LNCAP (cell line): ENCODE data around the gene FRMD4A.

Experiments used
- TF ChIP-seq, protein P1 (sequence below): fragments of 450-650 bp; IDR thresholded peaks from 2 replicates; pipeline ENCODE4 v1.5.1; 2017; ENCODE audit warnings: mild to moderate bottlenecking

The FRMD4A gene

DNA sequence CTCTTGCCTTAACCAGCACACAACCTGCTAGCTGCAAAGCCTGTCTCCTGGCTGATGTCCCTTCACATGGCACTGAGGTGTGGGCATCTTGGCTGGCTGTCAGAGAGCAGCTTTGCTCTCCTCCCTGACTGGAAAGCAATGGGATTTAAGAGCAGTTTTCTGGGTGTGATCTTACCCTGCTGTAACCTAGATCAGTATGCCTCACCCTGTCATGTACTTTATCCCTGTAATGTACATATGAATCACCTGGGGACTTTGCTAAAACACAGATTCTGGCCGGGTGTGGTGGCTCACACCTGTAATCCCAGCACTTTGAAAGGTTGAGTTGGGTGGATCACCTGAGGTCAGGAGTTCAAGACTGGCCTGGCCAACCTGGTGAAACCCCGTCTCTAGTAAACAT lies 209.9 kb downstream of the FRMD4A start:
- TF ChIP-seq, protein P1, sequence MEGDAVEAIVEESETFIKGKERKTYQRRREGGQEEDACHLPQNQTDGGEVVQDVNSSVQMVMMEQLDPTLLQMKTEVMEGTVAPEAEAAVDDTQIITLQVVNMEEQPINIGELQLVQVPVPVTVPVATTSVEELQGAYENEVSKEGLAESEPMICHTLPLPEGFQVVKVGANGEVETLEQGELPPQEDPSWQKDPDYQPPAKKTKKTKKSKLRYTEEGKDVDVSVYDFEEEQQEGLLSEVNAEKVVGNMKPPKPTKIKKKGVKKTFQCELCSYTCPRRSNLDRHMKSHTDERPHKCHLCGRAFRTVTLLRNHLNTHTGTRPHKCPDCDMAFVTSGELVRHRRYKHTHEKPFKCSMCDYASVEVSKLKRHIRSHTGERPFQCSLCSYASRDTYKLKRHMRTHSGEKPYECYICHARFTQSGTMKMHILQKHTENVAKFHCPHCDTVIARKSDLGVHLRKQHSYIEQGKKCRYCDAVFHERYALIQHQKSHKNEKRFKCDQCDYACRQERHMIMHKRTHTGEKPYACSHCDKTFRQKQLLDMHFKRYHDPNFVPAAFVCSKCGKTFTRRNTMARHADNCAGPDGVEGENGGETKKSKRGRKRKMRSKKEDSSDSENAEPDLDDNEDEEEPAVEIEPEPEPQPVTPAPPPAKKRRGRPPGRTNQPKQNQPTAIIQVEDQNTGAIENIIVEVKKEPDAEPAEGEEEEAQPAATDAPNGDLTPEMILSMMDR: no peak

DNA sequence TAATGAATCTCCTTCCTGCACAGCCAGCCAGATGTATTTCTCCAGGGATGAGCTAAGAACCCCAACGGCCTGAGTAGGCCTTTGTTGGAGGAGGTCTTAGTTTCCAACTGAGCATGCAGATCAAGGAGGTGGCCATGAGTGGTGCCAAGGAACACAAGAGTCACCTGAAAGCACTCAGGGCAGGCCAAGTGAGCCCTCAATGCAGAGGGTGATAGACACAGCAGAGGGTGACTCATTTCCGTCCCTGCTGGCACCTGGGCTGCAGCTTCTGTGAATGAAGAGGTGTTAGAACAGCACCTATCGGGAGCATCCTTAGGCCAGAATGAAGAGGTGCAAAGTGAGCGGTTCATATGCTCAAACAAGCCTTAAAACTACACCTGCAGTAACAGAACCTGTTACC lies 211.8 kb downstream of the FRMD4A start:
- TF ChIP-seq, protein P1: no peak

DNA sequence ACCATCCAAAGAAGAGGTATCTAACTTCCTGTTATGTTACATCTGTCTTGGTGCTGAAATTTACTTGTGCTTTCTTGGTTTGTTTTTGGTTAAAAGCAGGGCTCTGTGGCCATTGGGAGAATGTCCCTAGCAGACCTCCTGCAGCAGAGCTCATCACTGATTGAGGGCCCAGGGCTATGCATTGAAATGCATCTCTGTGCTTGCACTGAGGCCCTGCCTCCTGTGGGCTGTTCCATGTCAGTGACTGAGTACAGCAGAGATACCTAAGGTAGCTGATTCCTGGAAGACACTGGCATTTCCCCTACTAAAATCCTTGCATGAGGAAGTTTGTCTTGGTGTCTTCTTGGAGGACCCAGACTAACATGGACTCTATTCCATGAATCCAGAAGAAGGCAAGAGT lies 213.9 kb downstream of the FRMD4A start:
- TF ChIP-seq, protein P1: no peak

DNA sequence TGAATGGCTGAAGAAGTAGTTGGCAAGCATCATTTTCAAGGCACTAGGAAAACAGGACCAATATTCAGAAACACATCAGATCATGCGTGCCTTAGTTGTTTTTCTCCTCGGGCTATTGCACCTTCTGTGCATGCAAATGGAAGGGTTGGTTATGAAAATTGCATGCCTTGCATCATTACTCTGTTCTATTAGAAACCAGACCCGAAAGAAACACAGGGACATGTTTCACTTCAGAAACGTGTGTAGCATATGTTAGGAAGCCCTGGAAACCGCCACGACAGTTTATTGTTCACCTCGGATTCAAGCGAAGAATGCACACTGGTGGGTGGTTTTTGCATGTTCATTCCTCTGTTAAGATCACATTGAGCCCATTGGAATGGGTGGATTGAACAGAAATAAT lies 214.7 kb downstream of the FRMD4A start:
- TF ChIP-seq, protein P1: no peak

DNA sequence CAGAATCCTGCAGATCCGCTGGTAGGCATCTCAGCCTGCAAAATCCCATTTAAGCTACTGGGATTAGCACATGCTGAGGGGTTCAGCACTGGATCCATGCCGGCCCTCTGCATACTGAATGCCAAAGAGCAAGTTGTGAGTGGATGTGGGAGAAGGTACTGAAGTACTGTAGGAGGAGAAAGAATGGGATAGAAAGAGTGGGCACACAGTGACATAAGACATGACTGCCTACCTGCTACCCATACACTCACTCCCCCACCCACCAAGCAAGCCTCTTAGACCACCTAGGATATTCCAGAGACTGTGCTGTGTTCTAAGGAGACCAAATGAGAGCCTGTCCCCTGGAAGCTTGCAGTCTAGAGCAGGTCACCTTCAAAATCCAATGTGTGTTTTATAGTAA lies 215.9 kb downstream of the FRMD4A start:
- TF ChIP-seq, protein P1: no peak

DNA sequence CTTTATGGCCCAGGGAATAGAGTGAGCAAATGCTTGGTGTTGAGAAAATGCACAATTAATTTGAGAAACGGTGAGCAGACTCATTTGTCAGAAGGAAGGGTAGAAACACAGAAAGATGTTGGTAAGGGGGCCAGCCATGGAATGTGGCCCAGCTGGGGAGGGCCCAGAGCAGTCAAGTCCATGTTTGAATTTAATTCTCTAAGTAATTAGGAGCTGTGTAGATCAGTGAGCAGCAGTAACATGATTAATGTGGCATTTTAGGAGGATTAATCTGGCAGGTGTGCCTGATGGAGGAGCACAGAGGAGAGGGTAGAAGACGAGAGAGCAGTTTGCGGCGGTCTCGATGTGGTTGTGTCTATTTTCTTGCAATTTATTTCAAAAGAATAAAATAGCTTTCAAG lies 218.7 kb downstream of the FRMD4A start:
- TF ChIP-seq, protein P1: no peak

DNA sequence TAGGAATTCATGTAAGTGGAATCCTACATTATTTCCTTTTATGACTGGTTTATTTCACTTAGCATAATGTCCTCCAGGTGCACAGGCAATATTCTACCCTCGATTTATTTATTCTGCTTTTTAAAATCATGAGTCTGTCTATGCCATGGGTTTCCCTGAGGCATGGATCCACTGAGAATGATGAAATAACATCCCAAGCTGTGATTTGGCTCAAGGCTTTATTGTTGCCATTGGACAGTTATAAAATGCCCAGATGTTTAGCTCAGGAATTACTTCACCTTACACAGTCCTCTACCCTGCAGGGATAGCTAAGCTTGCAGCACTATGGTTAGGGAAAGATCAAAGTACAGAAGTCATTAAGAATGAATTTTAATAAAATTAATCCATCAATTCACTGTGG lies 219.5 kb downstream of the FRMD4A start:
- TF ChIP-seq, protein P1: no peak

DNA sequence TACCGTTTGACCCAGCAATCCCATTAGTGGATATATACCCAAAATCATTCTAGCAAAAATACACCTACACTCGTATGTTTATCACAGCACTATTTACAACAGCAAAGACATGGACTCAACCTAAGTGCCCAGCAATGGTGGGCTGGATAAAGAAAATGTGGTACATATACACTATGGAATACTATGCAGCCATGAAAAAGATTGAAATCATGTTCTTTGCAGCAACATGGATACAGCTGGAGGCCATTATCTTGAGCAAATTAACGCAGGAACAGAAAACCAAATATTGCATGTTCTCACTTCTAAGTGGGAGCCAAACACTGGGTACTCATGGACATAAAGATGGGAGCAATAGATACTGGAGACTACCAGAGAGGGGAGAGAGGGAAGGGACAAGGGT lies 223.9 kb downstream of the FRMD4A start:
- TF ChIP-seq, protein P1: no peak
